H9 (cell line): Measurements from ENCODE around the gene DGLUCY. TPM values are rescaled to one million over a fixed set of nuclear protein-coding genes. Genes with fewer than 3 reads are reported as not detected.

Experiments used
- DNase-seq: peaks from one replicate; pipeline ENCODE4 v3.0.0-alpha.2; 2017
- H2AFZ ChIP-seq: one replicate; pipeline ENCODE4 v1.6.1; 2013; ENCODE audit warnings: mild to moderate bottlenecking, low read length, control low read depth, moderate library complexity
- H2AK5ac ChIP-seq: 2 replicates; pipeline ENCODE4 v1.6.1; 2013; ENCODE audit warnings: low read length, control low read depth, mixed read lengths; ENCODE audit not compliant: insufficient read length
- H2BK120ac ChIP-seq: one replicate; pipeline ENCODE4 v1.6.1; 2013; ENCODE audit warnings: low read depth, mild to moderate bottlenecking, low read length, control low read depth, inconsistent platforms; ENCODE audit not compliant: poor library complexity, severe bottlenecking
- H2BK12ac ChIP-seq: 2 replicates; pipeline ENCODE4 v1.6.1; 2013; ENCODE audit warnings: low read length, control low read depth, mixed read lengths, low read depth; ENCODE audit not compliant: insufficient read length
- H2BK15ac ChIP-seq: 2 replicates; pipeline ENCODE4 v1.6.1; 2013; ENCODE audit warnings: low read depth, low read length, control low read depth
- H2BK20ac ChIP-seq: one replicate; pipeline ENCODE4 v1.6.1; 2013; ENCODE audit warnings: low read depth, mild to moderate bottlenecking, low read length, control low read depth, inconsistent platforms; ENCODE audit not compliant: poor library complexity, severe bottlenecking
- H2BK5ac ChIP-seq: 2 replicates; pipeline ENCODE4 v1.6.1; 2013; ENCODE audit warnings: low read length, control low read depth, mixed read lengths; ENCODE audit not compliant: insufficient read length
- H3K14ac ChIP-seq: 2 replicates; pipeline ENCODE4 v1.6.1; 2013; ENCODE audit warnings: low read length, control low read depth; ENCODE audit not compliant: insufficient read depth
- H3K18ac ChIP-seq: 2 replicates; pipeline ENCODE4 v1.6.1; 2013; ENCODE audit warnings: low read depth, mild to moderate bottlenecking, mixed read lengths, low read length, control low read depth; ENCODE audit not compliant: insufficient read length
- H3K23ac ChIP-seq: 2 replicates; pipeline ENCODE4 v1.6.1; 2013; ENCODE audit warnings: low read length, control low read depth, mixed read lengths, low read depth; ENCODE audit not compliant: insufficient read length
- H3K23me2 ChIP-seq: 2 replicates; pipeline ENCODE4 v1.6.1; 2013; ENCODE audit warnings: low read depth, mild to moderate bottlenecking, mixed read lengths, low read length, control low read depth; ENCODE audit not compliant: insufficient read length, poor library complexity, severe bottlenecking
- H3K27ac ChIP-seq: 2 replicates; pipeline ENCODE4 v1.5.1; 2013; ENCODE audit warnings: low read length, control low read depth, mixed read lengths, low read depth; ENCODE audit not compliant: insufficient read length
- H3K27me3 ChIP-seq: 2 replicates; pipeline ENCODE4 v1.6.1; 2013; ENCODE audit warnings: low read length, control low read depth, inconsistent platforms; ENCODE audit not compliant: insufficient read depth
- H3K4ac ChIP-seq: 2 replicates; pipeline ENCODE4 v1.6.1; 2013; ENCODE audit warnings: low read depth, mild to moderate bottlenecking, control low read depth, inconsistent platforms, low read length, moderate library complexity
- H3K4me1 ChIP-seq: 2 replicates; pipeline ENCODE4 v1.6.1; 2013; ENCODE audit warnings: low read length, control low read depth, inconsistent platforms; ENCODE audit not compliant: insufficient read depth
- H3K4me2 ChIP-seq: 2 replicates; pipeline ENCODE4 v1.6.1; 2013; ENCODE audit warnings: low read length, control low read depth, mixed read lengths; ENCODE audit not compliant: insufficient read length, insufficient read depth
- H3K56ac ChIP-seq: 2 replicates; pipeline ENCODE4 v1.6.1; 2013; ENCODE audit warnings: low read depth, mild to moderate bottlenecking, mixed read lengths, low read length, control low read depth; ENCODE audit not compliant: insufficient read length
- H3K79me1 ChIP-seq: 2 replicates; pipeline ENCODE4 v1.6.1; 2013; ENCODE audit warnings: low read depth, mild to moderate bottlenecking, moderate library complexity, low read length, control low read depth, inconsistent platforms; ENCODE audit not compliant: insufficient read depth, poor library complexity, severe bottlenecking
- H3K79me2 ChIP-seq: 2 replicates; pipeline ENCODE4 v1.6.1; 2013; ENCODE audit warnings: low read length, control low read depth, inconsistent platforms; ENCODE audit not compliant: insufficient read depth
- H3K9ac ChIP-seq: 2 replicates; pipeline ENCODE4 v1.6.1; 2013; ENCODE audit warnings: low read length, control low read depth, mixed read lengths; ENCODE audit not compliant: insufficient read length; ENCODE audit errors: extremely low read depth
- H3K9me3 ChIP-seq: one replicate; pipeline ENCODE4 v1.6.1; 2013; ENCODE audit warnings: low read depth, low read length, inconsistent platforms; ENCODE audit not compliant: control insufficient read depth
- H3T11ph ChIP-seq: one replicate; pipeline ENCODE4 v1.6.1; 2013; ENCODE audit warnings: mild to moderate bottlenecking, low read length, control low read depth, inconsistent platforms
- H4K20me1 ChIP-seq: one replicate; pipeline ENCODE4 v1.6.1; 2013; ENCODE audit not compliant: control insufficient read depth, insufficient read length, insufficient read depth
- H4K5ac ChIP-seq: 2 replicates; pipeline ENCODE4 v1.6.1; 2013; ENCODE audit warnings: low read depth, mild to moderate bottlenecking, mixed read lengths, low read length, control low read depth; ENCODE audit not compliant: insufficient read length
- H4K8ac ChIP-seq: replicated peaks from 2 replicates; pipeline ENCODE4 v1.6.1; 2013; ENCODE audit warnings: low read length, control low read depth, mixed read lengths, low read depth; ENCODE audit not compliant: insufficient read length
- H4K91ac ChIP-seq: 2 replicates; pipeline ENCODE4 v1.6.1; 2013; ENCODE audit warnings: low read depth, mild to moderate bottlenecking, moderate library complexity, mixed read lengths, low read length, control low read depth; ENCODE audit not compliant: insufficient read length
- H3K27ac Mint-ChIP-seq, 3 experiments: 2 replicates in 2 of 3; 3 replicates in 1 of 3; pipeline ENCODE4 v1.8.0; 2020 to 2021; ENCODE audit warnings: mixed read lengths in 3 of 3, mild to moderate bottlenecking in 1 of 3, moderate library complexity in 1 of 3
- H3K27me3 Mint-ChIP-seq: 2 replicates; pipeline ENCODE4 v1.8.0; 2021; ENCODE audit warnings: low read depth, mild to moderate bottlenecking, moderate library complexity, mixed read lengths
- H3K36me3 Mint-ChIP-seq, 3 experiments: 2 replicates in 2 of 3; 3 replicates in 1 of 3; pipeline ENCODE4 v1.8.0; 2020 to 2021; ENCODE audit warnings: low read depth in 3 of 3, mixed read lengths in 3 of 3; ENCODE audit not compliant: insufficient read depth in 1 of 3
- H3K4me1 Mint-ChIP-seq, 2 experiments: 2 replicates each; pipeline ENCODE4 v1.8.0; 2020; ENCODE audit warnings: mixed read lengths in 2 of 2
- H3K4me3 Mint-ChIP-seq, 2 experiments: 2 replicates in 1 of 2; 3 replicates in 1 of 2; pipeline ENCODE4 v1.8.0; 2020 to 2021; ENCODE audit warnings: mild to moderate bottlenecking in 2 of 2, mixed read lengths in 2 of 2, moderate library complexity in 1 of 2
- H3K9me3 Mint-ChIP-seq, 2 experiments: 2 replicates in 1 of 2; 3 replicates in 1 of 2; pipeline ENCODE4 v1.8.0; 2020; ENCODE audit warnings: mild to moderate bottlenecking in 2 of 2, mixed read lengths in 2 of 2, moderate library complexity in 1 of 2
- CTCF ChIP-seq: fragments of 200-600 bp; sonication (generic); conservative IDR thresholded peaks from 3 replicates; pipeline ENCODE4 v1.8.0; 2021; ENCODE audit warnings: antibody characterized with exemption, mild to moderate bottlenecking
- WGBS: extraction: QIAGEN DNeasy Blood & Tissue Kit; methylation state at CpG from one replicate; pipeline ENCODE4 v1.1.7; 2013; ENCODE audit warnings: missing lambda C conversion rate, low lambda C conversion rate, mixed read lengths; ENCODE audit not compliant: insufficient read length; ENCODE audit errors: extremely low coverage; 5-methylcytosine and 5-hydroxymethylcytosine counted together
- total RNA-seq: library from RNA; stranded (reverse); gene quantifications from 2 replicates; pipeline ENCODE4 v1.2.1, GENCODE V29; 2021

Gene DGLUCY
- total RNA-seq, 1 experiment from 2014 or later: 29.6 TPM

DNA sequence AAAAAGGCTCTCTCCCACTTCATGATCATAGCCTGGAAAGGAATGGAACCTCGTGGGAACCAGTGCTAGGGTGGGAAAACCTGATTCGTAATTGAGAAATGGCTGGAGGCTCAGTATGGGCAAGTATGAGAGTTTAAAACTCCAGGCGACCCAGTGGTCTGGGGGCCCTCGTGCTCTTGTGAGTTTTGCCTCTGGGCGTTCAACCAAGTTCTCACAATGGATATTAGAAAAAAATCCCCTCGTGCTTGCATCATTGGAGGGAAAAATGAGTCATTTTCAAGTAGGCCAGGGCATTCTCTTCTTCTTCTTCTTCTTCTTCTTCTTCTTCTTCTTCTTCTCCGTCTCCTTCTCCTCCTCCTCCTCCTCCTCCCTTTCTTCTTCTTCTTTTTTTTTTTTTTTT, 91.6 kb downstream of the DGLUCY start:
- no peak overlapping the region for H4K91ac ChIP-seq
- H3K36me3 Mint-ChIP-seq: peaks cover 10 to 60% (median 55%) of the 10 kb centered on the region in 3 experiments
- H2AK5ac ChIP-seq: no peak overlapping the region
- no peak for DNase-seq
- no peaks in the 10 kb centered on the region for H3K4me1 ChIP-seq
- H2BK5ac ChIP-seq: no peak overlapping the region
- H3K4ac ChIP-seq: no peak overlapping the region
- no peak overlapping the region for H2BK12ac ChIP-seq
- H2AFZ ChIP-seq: no peak overlapping the region
- H3K9ac ChIP-seq: no peak overlapping the region
- no peak overlapping the region for H3K18ac ChIP-seq
- H3K14ac ChIP-seq: no peak overlapping the region
- no peak overlapping the region for H3K23ac ChIP-seq
- no peak overlapping the region for H3K56ac ChIP-seq
- H4K20me1 ChIP-seq: no peaks in the 10 kb centered on the region
- H3K4me3 Mint-ChIP-seq: no peak overlapping the region
- peaks cover 0 to 4% of the 10 kb centered on the region in 2 experiments; a peak in 1 of 4 replicates for H3K4me1 Mint-ChIP-seq
- H3K27me3 ChIP-seq: no peaks in the 10 kb centered on the region
- no peak overlapping the region for H2BK20ac ChIP-seq
- peaks cover 6 to 7% of the 10 kb centered on the region in 2 experiments for H3K9me3 Mint-ChIP-seq
- H2BK120ac ChIP-seq: no peak overlapping the region
- H3T11ph ChIP-seq: no peak overlapping the region
- WGBS: no CpG with 5 or more reads among the region's 7 CpGs
- H3K27ac Mint-ChIP-seq: no peak overlapping the region; a peak in 1 of 7 replicates
- no peaks in the 10 kb centered on the region for H3K79me2 ChIP-seq
- TF ChIP-seq CTCF: no peak
- H3K23me2 ChIP-seq: no peaks in the 10 kb centered on the region
- no peak overlapping the region for H4K5ac ChIP-seq
- no peaks in the 10 kb centered on the region for H3K9me3 ChIP-seq
- no peaks in the 10 kb centered on the region for H3K27me3 Mint-ChIP-seq
- H3K79me1 ChIP-seq: no peaks in the 10 kb centered on the region
- H4K8ac ChIP-seq: no peak overlapping the region
- H3K27ac ChIP-seq: no peak overlapping the region
- no peak overlapping the region for H2BK15ac ChIP-seq
- H3K4me2 ChIP-seq: no peak overlapping the region
